ENCODE results near the gene SCN5A.

SCN5A gene

DNA sequence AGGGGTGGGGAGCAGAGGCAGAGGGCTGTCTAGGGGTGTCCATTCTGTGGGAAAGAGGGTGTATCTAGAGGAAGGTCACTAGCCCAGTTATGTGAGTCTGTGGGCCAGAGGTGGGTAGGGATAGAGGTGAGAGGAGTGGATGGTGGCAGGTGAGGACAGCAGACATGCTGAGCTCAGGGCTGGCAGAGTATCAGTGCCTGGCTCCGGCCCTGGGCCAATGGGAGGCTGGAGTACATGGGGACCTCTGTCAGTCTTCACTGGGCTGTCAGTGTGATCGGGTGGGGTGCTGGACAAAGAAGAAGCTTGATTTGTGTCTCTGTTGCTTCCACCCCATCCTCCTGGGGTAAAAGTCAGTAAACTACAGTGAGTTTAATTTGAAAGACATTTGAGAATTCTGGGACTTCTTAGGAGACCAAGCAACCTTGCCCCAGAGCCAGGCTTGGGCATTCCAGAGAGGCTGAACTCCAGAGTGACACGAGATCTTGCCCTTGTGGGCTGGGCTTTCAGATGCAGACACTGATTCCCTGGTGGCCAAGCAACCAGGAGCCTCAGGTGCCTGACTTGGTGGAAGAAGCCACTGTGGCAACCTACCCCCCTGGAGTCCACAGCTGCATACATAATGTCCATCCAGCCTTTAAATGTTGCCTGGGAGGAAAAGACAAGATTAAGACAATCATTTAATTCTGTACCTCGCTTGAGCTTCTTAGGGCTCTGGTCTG lies 92.7 kb downstream of the SCN5A start:
- Histone ChIP-seq H3K4me1 (no peaks in the 10 kb centered on the region), H3K4me3 (no peak overlapping the region), H3K27me3 (ENCODE audit: low read depth) (no peaks in the 10 kb centered on the region), H3K36me3 (replicated peaks) (no peaks in the 10 kb centered on the region), H3K9me3 (no peaks in the 10 kb centered on the region)
- in situ Hi-C loops (cut with MboI; ENCODE audit: low sequenced_read_pairs), result no loop called here
- no peak for DNase-seq (ENCODE audit: low spot score in 2 of 2)

GRCh38 chr3:38555926-38556325 lies 93.6 kb downstream of the SCN5A start:
- no peaks in the 10 kb centered on the region for H3K4me1 ChIP-seq

DNA sequence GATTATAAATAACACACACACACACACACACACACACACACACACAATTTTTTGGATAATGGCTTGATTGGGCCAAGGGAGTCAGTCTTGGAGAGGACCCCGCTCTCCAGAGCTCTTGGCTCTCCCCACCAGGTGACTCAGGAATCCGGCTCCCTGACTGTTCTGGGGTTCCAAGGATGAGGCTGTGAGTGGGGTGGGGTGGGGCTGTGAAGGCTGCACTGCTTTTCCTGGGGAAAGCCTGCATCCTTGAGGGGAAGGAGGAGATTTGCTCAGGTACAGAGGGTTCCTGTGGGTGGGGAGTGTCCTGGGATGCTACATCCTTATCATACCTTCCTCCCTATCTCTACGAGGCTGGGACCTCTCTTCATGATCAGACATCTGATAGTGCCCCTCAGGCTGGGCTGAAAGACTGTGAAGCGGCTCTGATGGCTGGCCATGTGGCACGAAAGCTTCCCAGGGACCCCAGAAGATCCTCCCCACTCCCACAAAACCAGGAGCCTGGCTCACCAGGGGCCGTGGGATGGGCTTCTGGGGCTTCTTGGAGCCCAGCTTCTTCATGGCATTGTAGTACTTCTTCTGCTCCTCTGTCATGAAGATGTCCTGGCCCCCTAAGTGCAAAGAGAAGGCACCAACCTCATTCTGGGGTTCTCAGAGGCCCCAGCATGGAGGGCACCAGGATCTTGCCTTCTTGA lies 94.2 kb downstream of the SCN5A start:
- Histone ChIP-seq H3K4me1 (no peaks in the 10 kb centered on the region), H3K4me3 (no peak overlapping the region), H3K36me3 (replicated peaks) (no peaks in the 10 kb centered on the region), H3K9me3 (no peaks in the 10 kb centered on the region), H3K27me3 (ENCODE audit: low read depth) (no peaks in the 10 kb centered on the region)
- in situ Hi-C loops (cut with MboI; ENCODE audit: low sequenced_read_pairs), result no loop called here
- DNase-seq (ENCODE audit: low spot score in 2 of 2), result no peak

More at GRCh38 chr3:38555926-38556325, 93.6 kb downstream of the SCN5A start:
- Histone ChIP-seq H3K27me3 (ENCODE audit: low read depth) (no peaks in the 10 kb centered on the region), H3K9me3 (no peaks in the 10 kb centered on the region), H3K4me3 (no peak overlapping the region), H3K36me3 (replicated peaks) (no peaks in the 10 kb centered on the region)
- DNase-seq (ENCODE audit: low spot score in 2 of 2), result no peak
- in situ Hi-C loops (cut with MboI; ENCODE audit: low sequenced_read_pairs), result no loop called here

GRCh38 chr3:38554127-38554827 lies 95.2 kb downstream of the SCN5A start:
- Histone ChIP-seq H3K4me3 (no peak overlapping the region), H3K4me1 (no peaks in the 10 kb centered on the region), H3K9me3 (no peaks in the 10 kb centered on the region), H3K36me3 (replicated peaks) (no peaks in the 10 kb centered on the region), H3K27me3 (ENCODE audit: low read depth) (no peaks in the 10 kb centered on the region)
- DNase-seq (ENCODE audit: low spot score in 2 of 2), result no peak
- in situ Hi-C loops (cut with MboI; ENCODE audit: low sequenced_read_pairs), result no loop called here

DNA sequence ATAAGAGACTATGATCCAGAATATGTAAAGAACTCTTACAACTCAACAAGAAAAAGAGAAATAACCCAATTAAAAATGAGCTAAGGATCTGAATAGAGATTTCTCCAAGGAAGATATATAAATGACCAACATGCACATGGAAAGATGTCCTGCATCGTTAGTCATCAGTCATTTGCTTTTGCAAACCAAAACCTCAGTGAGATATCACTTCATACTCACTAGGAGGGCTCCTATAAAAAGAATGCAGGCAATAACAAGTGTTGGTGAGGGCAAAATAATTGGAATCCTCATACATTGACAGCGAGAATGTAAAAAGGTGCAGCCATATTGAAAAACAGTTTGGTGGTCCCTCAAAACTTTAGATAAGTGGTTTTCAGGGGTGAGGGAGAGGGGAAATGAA lies 96.4 kb downstream of the SCN5A start:
- DNase-seq (ENCODE audit: low spot score in 2 of 2), result no peak
- no peaks in the 10 kb centered on the region for H3K36me3 ChIP-seq (replicated peaks)
- in situ Hi-C loops (cut with MboI; ENCODE audit: low sequenced_read_pairs), result no loop called here
- no peaks in the 10 kb centered on the region for H3K9me3 ChIP-seq
- H3K27me3 ChIP-seq (ENCODE audit: low read depth), result no peaks in the 10 kb centered on the region
- H3K4me3 ChIP-seq, result no peak overlapping the region
- no peaks in the 10 kb centered on the region for H3K4me1 ChIP-seq

DNA sequence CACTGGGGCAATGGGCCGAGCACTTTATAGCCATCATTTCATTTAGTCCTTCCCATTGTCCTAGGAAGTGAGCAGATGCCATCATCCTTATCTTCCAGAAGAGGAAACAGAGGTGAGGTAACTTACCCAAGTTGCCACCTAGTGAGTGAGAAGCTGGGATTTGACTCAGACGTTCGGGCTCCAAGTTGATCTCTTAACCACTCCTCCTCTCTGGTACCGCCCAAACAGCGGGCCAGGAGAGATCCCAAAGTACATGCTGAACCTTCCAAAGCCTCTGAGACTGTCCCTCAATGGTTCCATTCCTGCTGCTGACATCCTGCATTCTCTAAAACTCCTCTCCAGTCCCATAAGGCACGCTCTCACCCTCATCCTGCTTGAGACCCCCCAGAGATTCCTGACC lies 97.1 kb downstream of the SCN5A start:
- no peaks in the 10 kb centered on the region for H3K4me1 ChIP-seq
- no peaks in the 10 kb centered on the region for H3K27me3 ChIP-seq (ENCODE audit: low read depth)
- no peaks in the 10 kb centered on the region for H3K9me3 ChIP-seq
- no peaks in the 10 kb centered on the region for H3K36me3 ChIP-seq (replicated peaks)
- DNase-seq (ENCODE audit: low spot score in 2 of 2), result no peak
- in situ Hi-C loops (cut with MboI; ENCODE audit: low sequenced_read_pairs), result no loop called here
- H3K4me3 ChIP-seq, result no peak overlapping the region

DNA sequence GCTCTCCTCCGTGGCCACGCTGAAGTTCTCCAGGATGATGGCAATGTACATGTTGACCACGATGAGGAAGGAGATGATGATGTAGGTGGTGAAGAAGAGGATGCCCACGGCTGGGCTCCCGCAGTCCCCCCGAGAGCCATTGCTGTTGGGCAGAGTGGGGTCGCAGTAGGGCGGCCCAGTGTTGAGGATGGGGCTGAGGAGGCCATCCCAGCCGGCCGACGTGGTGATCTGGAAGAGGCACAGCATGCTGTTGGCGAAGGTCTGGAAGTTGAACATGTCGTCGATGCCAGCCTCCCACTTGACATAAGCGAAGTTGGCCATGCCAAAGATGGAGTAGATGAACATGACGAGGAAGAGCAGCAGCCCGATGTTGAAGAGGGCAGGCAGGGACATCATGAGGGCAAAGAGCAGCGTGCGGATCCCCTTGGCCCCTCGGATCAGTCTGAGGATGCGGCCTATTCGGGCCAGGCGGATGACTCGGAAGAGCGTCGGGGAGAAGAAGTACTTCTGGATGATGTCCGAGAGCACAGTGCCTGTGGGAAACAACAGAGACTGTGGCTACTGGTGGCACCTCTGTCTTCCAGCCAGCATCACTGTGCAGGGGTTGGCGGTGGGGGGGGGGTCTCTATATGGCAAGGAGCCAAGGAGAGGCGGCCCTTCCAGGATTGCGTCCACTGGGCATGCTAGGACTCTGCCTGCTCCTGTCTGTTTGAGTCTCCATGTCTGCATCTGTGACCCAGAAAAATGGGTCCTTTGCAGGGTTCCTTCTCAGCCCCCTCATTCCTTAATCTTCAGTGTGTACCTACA lies 98.3 kb downstream of the SCN5A start:
- H3K36me3 ChIP-seq (replicated peaks), result no peaks in the 10 kb centered on the region
- in situ Hi-C loops (cut with MboI; ENCODE audit: low sequenced_read_pairs), result no loop called here
- no peaks in the 10 kb centered on the region for H3K4me1 ChIP-seq
- H3K9me3 ChIP-seq, result no peaks in the 10 kb centered on the region
- H3K27me3 ChIP-seq (ENCODE audit: low read depth), result no peaks in the 10 kb centered on the region
- DNase-seq (ENCODE audit: low spot score in 2 of 2), result no peak
- no peak overlapping the region for H3K4me3 ChIP-seq

- in situ Hi-C loops (cut with MboI; ENCODE audit: low sequenced_read_pairs), result loop anchor here (25.0 kb wide), 1 partner anchor 437 kb away; no protein-coding TSS in a partner anchor
- no peaks in the 10 kb centered on the region for H3K36me3 ChIP-seq (replicated peaks)
- DNase-seq (ENCODE audit: low spot score in 2 of 2), result no peak
- no peaks in the 10 kb centered on the region for H3K4me1 ChIP-seq
- no peaks in the 10 kb centered on the region for H3K9me3 ChIP-seq
- H3K27me3 ChIP-seq (ENCODE audit: low read depth), result no peaks in the 10 kb centered on the region
- no peak overlapping the region for H3K4me3 ChIP-seq
Observed at GRCh38 chr3:38549957-38550840, 99.3 kb downstream of the SCN5A start.

- Histone ChIP-seq H3K36me3 (replicated peaks) (no peaks in the 10 kb centered on the region), H3K27me3 (ENCODE audit: low read depth) (no peaks in the 10 kb centered on the region), H3K4me1 (no peaks in the 10 kb centered on the region), H3K4me3 (no peak overlapping the region), H3K9me3 (no peaks in the 10 kb centered on the region)
- no peak for DNase-seq (ENCODE audit: low spot score in 2 of 2)
- in situ Hi-C loops (cut with MboI; ENCODE audit: low sequenced_read_pairs), result loop anchor here (25.0 kb wide), 1 partner anchor 438 kb away; no protein-coding TSS in a partner anchor
Observed at GRCh38 chr3:38549486-38549885, 100.0 kb downstream of the SCN5A start.

DNA sequence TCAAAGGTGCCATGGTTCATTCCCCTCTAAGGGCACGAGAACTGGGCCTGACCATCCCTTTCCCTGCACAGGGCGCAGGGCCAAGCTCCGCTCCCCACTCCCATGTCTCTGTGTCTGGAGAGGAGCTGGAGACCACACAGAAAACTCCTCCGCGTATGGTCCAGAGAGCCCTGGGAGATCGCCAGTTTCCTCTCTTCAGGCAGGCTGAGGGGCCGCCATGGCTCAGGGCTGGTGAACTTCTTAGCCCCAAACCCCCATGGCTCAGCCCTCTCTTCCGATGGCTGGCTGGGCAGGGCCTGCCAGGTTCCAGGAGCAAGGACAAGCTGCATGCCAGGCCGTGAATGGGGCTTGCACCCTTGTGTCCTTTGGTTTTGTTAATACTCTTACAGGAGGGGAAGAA lies 100.4 kb downstream of the SCN5A start:
- in situ Hi-C loops (cut with MboI; ENCODE audit: low sequenced_read_pairs), result loop anchor here (25.0 kb wide), 1 partner anchor 438 kb away; no protein-coding TSS in a partner anchor
- H3K36me3 ChIP-seq (replicated peaks), result no peaks in the 10 kb centered on the region
- H3K27me3 ChIP-seq (ENCODE audit: low read depth), result no peaks in the 10 kb centered on the region
- H3K9me3 ChIP-seq, result no peaks in the 10 kb centered on the region
- no peak for DNase-seq (ENCODE audit: low spot score in 2 of 2)
- H3K4me3 ChIP-seq, result no peak overlapping the region
- no peaks in the 10 kb centered on the region for H3K4me1 ChIP-seq

DNA sequence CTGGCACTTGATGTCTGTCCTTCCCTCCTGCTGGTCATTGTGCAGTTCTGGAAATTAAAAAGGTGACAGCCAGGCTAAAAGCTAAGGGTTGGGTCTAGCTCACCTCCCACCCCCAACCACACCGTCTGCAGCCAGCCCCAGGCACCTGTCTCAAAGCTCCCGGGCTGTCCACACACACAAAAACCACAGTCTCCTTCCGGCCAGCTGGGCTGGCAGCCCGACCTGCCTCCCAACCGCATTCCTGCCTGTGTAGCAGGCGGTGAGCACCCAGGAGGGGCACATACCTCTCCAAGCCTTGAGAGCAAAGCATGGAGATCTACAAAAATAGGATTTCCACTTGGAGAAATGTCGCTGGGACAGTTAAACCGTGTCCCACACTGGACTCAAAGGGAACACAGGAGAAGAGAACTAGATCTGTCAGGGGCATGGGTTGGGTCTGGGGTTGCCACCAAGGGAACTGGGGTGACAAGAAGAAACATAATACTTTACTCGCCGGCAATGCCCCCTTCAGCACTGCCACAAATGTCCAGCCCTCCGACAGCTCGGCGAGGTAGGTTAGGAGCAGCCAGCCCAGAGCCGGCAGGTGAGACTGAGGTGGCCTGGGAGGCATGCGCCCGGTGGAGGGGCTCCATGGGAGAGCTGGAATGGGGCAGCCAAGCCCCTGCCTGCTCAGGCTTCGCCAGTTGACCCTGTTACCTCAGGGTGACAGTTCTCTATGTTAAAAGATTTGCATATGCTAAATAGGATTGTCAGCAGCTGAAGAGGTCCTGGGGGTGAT lies 101.1 kb downstream of the SCN5A start:
- Histone ChIP-seq H3K36me3 (replicated peaks) (no peaks in the 10 kb centered on the region), H3K9me3 (no peaks in the 10 kb centered on the region), H3K4me1 (no peaks in the 10 kb centered on the region), H3K27me3 (ENCODE audit: low read depth) (no peaks in the 10 kb centered on the region), H3K4me3 (no peak overlapping the region)
- DNase-seq (ENCODE audit: low spot score in 2 of 2), result no peak
- in situ Hi-C loops (cut with MboI; ENCODE audit: low sequenced_read_pairs), result loop anchor here (25.0 kb wide), 1 partner anchor 439 kb away; no protein-coding TSS in a partner anchor

- Histone ChIP-seq H3K9me3 (no peaks in the 10 kb centered on the region), H3K36me3 (replicated peaks) (no peaks in the 10 kb centered on the region), H3K4me3 (no peak overlapping the region), H3K27me3 (ENCODE audit: low read depth) (no peaks in the 10 kb centered on the region), H3K4me1 (no peaks in the 10 kb centered on the region)
- in situ Hi-C loops (cut with MboI; ENCODE audit: low sequenced_read_pairs), result loop anchor here (25.0 kb wide), 1 partner anchor 441 kb away; no protein-coding TSS in a partner anchor
- no peak for DNase-seq (ENCODE audit: low spot score in 2 of 2)
Observed at GRCh38 chr3:38545983-38546382, 103.5 kb downstream of the SCN5A start.
